HCT116 (cell line): ENCODE data around the gene KPRP. TPM values are rescaled to one million over a fixed set of nuclear protein-coding genes. Genes with fewer than 3 reads are reported as not detected.

Experiments used
- ATAC-seq: fragments of 200-7000 bp; cut with Tn5 transposase; 2 replicates; pipeline ENCODE4 v1.9.1; 2020; ENCODE audit warnings: mild to moderate bottlenecking, moderate library complexity
- BruUV-seq: library from RNA; stranded (reverse); fragments of 400-500 nt; replicated peaks from 2 replicates; lab custom pipeline; 2021; lab: Mats Ljungman, UMichigan
- CTCF ChIA-PET: fragments of 300-600 bp; sonication (Branson Sonifier 250); formaldehyde crosslinking; loops from one replicate; lab custom pipeline; 2021; ENCODE audit warnings: antibody characterized with exemption; lab: Charles Lee
- POLR2A ChIA-PET: fragments of 300-600, 350-600 bp; sonication (Branson Sonifier 250); formaldehyde crosslinking; loops from one replicate; lab custom pipeline; 2021; ENCODE audit warnings: antibody characterized with exemption; lab: Charles Lee
- RAD21 ChIA-PET, 2 experiments: fragments of 300-600 bp; sonication (Branson Sonifier 250); formaldehyde crosslinking; loops; one replicate each; lab custom pipeline; 2023; ENCODE audit warnings: low total read pairs in 2 of 2; ENCODE audit not compliant: uncharacterized antibody in 2 of 2, unreplicated experiment in 2 of 2, low non-redundant PET in 1 of 2; lab: Charles Lee
- DNase-seq: peaks from one replicate; pipeline ENCODE4 v3.0.0-alpha.2; 2010; ENCODE audit warnings: low read depth, low spot score
- H2AFZ ChIP-seq: fragments of 200-600 bp; shearing (Covaris generic), sonication (generic); 2 replicates; pipeline ENCODE4 v1.6.1; 2017; ENCODE audit warnings: low read depth, mixed run types, mixed read lengths, antibody characterized with exemption, low read length; ENCODE audit not compliant: poor library complexity, severe bottlenecking
- H3K27ac ChIP-seq: 2 replicates; pipeline ENCODE4 v1.5.1; 2012; ENCODE audit warnings: low read depth, low read length
- H3K27me3 ChIP-seq: fragments of 200-600 bp; sonication (generic); 2 replicates; pipeline ENCODE4 v1.6.1; 2016; ENCODE audit warnings: mixed run types, low read length, mixed read lengths; ENCODE audit not compliant: insufficient read depth
- H3K36me3 ChIP-seq, 2 experiments: fragments of 200-500 bp in 1 of 2; fragments of 200-600 bp in 1 of 2; sonication (Bioruptor generic) in 1 of 2; sonication (generic) in 1 of 2; 2 replicates each; pipeline versions ENCODE4 v1.5.1 to v1.6.1; 2014 to 2016; ENCODE audit warnings: low read length in 2 of 2, inconsistent platforms in 1 of 2, mixed read lengths in 1 of 2, mixed run types in 1 of 2; ENCODE audit not compliant: insufficient read depth in 2 of 2, control insufficient read depth in 1 of 2
- H3K4me1 ChIP-seq, 2 experiments: fragments of 200-600 bp in 1 of 2; sonication (generic) in 1 of 2; 2 replicates each; pipeline versions ENCODE4 v1.5.1 to v1.6.1; 2012 to 2017; ENCODE audit warnings: low read length in 2 of 2, inconsistent platforms in 1 of 2, mild to moderate bottlenecking in 1 of 2, mixed read lengths in 1 of 2, mixed run types in 1 of 2, moderate library complexity in 1 of 2; ENCODE audit not compliant: insufficient read depth in 2 of 2, control insufficient read depth in 1 of 2
- H3K4me2 ChIP-seq: fragments of 200-600 bp; sonication (generic); 2 replicates; pipeline ENCODE4 v1.6.1; 2017; ENCODE audit warnings: mixed run types, low read length, mixed read lengths
- H3K4me3 ChIP-seq, 2 experiments: fragments of 200-600 bp in 1 of 2; sonication (generic) in 1 of 2; replicated peaks in 1 of 2; 2 replicates each; pipeline ENCODE4 v1.5.1; 2011 to 2016; ENCODE audit warnings: low read length in 2 of 2, control low read depth in 1 of 2, low read depth in 1 of 2, mild to moderate bottlenecking in 1 of 2, mixed read lengths in 1 of 2, mixed run types in 1 of 2
- H3K79me2 ChIP-seq: fragments of 200-600 bp; sonication (generic); 2 replicates; pipeline ENCODE4 v1.6.1; 2017; ENCODE audit warnings: mild to moderate bottlenecking, mixed run types, low read length, moderate library complexity, mixed read lengths; ENCODE audit not compliant: insufficient read depth
- H3K9ac ChIP-seq: fragments of 200-600 bp; sonication (generic); 2 replicates; pipeline ENCODE4 v1.6.1; 2016; ENCODE audit warnings: low read length, mixed read lengths
- H3K9me2 ChIP-seq: fragments of 200-600 bp; sonication (generic), shearing (Covaris generic); 2 replicates; pipeline ENCODE4 v1.6.1; 2017; ENCODE audit warnings: mixed run types, mild to moderate bottlenecking, moderate library complexity; ENCODE audit not compliant: insufficient read depth
- H3K9me3 ChIP-seq, 2 experiments: fragments of 200-500 bp in 1 of 2; fragments of 200-600 bp in 1 of 2; sonication (Bioruptor generic) in 1 of 2; sonication (generic) in 1 of 2; 2 replicates each; pipeline ENCODE4 v1.6.1; 2014 to 2017; ENCODE audit warnings: low read length in 2 of 2, mixed read lengths in 2 of 2, inconsistent platforms in 1 of 2, low read depth in 1 of 2, mild to moderate bottlenecking in 1 of 2, mixed run types in 1 of 2, moderate library complexity in 1 of 2; ENCODE audit not compliant: control insufficient read depth in 1 of 2, insufficient read depth in 1 of 2
- H4K20me1 ChIP-seq: fragments of 200-600 bp; sonication (generic), shearing (Covaris generic); 2 replicates; pipeline ENCODE4 v1.6.1; 2017; ENCODE audit warnings: mixed run types, mild to moderate bottlenecking, moderate library complexity; ENCODE audit not compliant: insufficient read depth
- ATF3 ChIP-seq: IDR thresholded peaks from 2 replicates; pipeline ENCODE4 v1.6.1; 2012
- CBX3 ChIP-seq: IDR thresholded peaks from 2 replicates; pipeline ENCODE4 v1.6.1; 2012; ENCODE audit warnings: low read depth
- CEBPB ChIP-seq: IDR thresholded peaks from 2 replicates; pipeline ENCODE4 v1.6.1; 2012; ENCODE audit warnings: low read depth
- CTCF ChIP-seq, 3 experiments: fragments of 200-600 bp in 1 of 3; sonication (generic) in 1 of 3; IDR thresholded peaks in 2 of 3; conservative IDR thresholded peaks in 1 of 3; 2 replicates each; pipeline ENCODE4 v1.5.1; 2012 to 2017; ENCODE audit warnings: low read depth in 2 of 3, low read length in 2 of 3, antibody characterized with exemption in 1 of 3, borderline replicate concordance in 1 of 3, control low read depth in 1 of 3, mild to moderate bottlenecking in 1 of 3, mixed read lengths in 1 of 3, mixed run types in 1 of 3, moderate library complexity in 1 of 3; ENCODE audit not compliant: insufficient read depth in 1 of 3
- EGR1 ChIP-seq: IDR thresholded peaks from 2 replicates; pipeline ENCODE4 v1.6.1; 2012; ENCODE audit warnings: low read depth
- ELF1 ChIP-seq: IDR thresholded peaks from 2 replicates; pipeline ENCODE4 v1.6.1; 2012; ENCODE audit warnings: low read depth, borderline replicate concordance
- EZH2 ChIP-seq: fragments of 200-600 bp; sonication (generic); IDR thresholded peaks from 2 replicates; pipeline ENCODE4 v1.6.1; 2017; ENCODE audit warnings: antibody characterized with exemption, mixed run types
- FOSL1 ChIP-seq: IDR thresholded peaks from 2 replicates; pipeline ENCODE4 v1.6.1; 2012; ENCODE audit warnings: low read depth
- JUND ChIP-seq: IDR thresholded peaks from 2 replicates; pipeline ENCODE4 v1.6.1; 2012
- POLR2AphosphoS5 ChIP-seq: IDR thresholded peaks from 2 replicates; pipeline ENCODE4 v1.6.1; 2011; ENCODE audit warnings: mild to moderate bottlenecking, low read depth, low read length, moderate library complexity
- RAD21 ChIP-seq: IDR thresholded peaks from 2 replicates; pipeline ENCODE4 v1.6.1; 2012; ENCODE audit warnings: low read depth, mild to moderate bottlenecking
- REST ChIP-seq: IDR thresholded peaks from 2 replicates; pipeline ENCODE4 v1.6.1; 2012; ENCODE audit warnings: low read depth
- SRF ChIP-seq: IDR thresholded peaks from 2 replicates; pipeline ENCODE4 v1.6.1; 2012; ENCODE audit warnings: low read depth
- TCF7L2 ChIP-seq: IDR thresholded peaks from 2 replicates; pipeline ENCODE4 v1.7.0; 2011; ENCODE audit warnings: borderline replicate concordance, inconsistent platforms; ENCODE audit not compliant: insufficient read depth, insufficient read length; ENCODE audit errors: extremely low read depth
- YY1 ChIP-seq: IDR thresholded peaks from 2 replicates; pipeline ENCODE4 v1.6.1; 2011; ENCODE audit warnings: low read length, low read depth, moderate library complexity, mild to moderate bottlenecking; ENCODE audit not compliant: insufficient replicate concordance; ENCODE audit errors: extremely low read depth
- ZFX ChIP-seq: fragments of 450-650 bp; IDR thresholded peaks from 2 replicates; pipeline ENCODE4 v1.6.1; 2017
- ZNF274 ChIP-seq: fragments of 200-500 bp; sonication (Bioruptor generic); IDR thresholded peaks from 2 replicates; pipeline ENCODE4 v1.6.1; 2014; ENCODE audit warnings: mild to moderate bottlenecking, low read depth, low read length, inconsistent platforms
- intact Hi-C: fragments of 100-400 bp; cut with micrococcal nuclease; formaldehyde crosslinking; loops from 2 replicates; pipeline ENCODE4 v1.10.0; 2022
- total RNA-seq: library from RNA; stranded (reverse); gene quantifications from one replicate; pipeline ENCODE4 v1.2.1, GENCODE V29; 2021; ENCODE audit not compliant: unreplicated experiment
- TF ChIP-seq, protein P1 (sequence below): IDR thresholded peaks from 2 replicates; pipeline ENCODE4 v1.6.1; 2012
- TF ChIP-seq, protein P2 (sequence below): IDR thresholded peaks from 2 replicates; pipeline ENCODE4 v1.6.1; 2011; ENCODE audit warnings: mild to moderate bottlenecking, low read length, moderate library complexity; ENCODE audit not compliant: insufficient replicate concordance; ENCODE audit errors: extremely low read depth

KPRP gene
- total RNA-seq, 1 experiment from 2014 or later = not detected

- no peaks in the 10 kb centered on the region for H3K9me2 ChIP-seq
- TF ChIP-seq CBX3 = no peak
- no peak for TF ChIP-seq YY1
- TF ChIP-seq ZFX = no peak
- no peak for TF ChIP-seq ELF1
- TF ChIP-seq EGR1 = no peak
- TF ChIP-seq POLR2AphosphoS5 = no peak
- TF ChIP-seq CTCF (IDR thresholded peaks at IDR 0.05 in 2 of 3, conservative IDR thresholded peaks at IDR 0.05 in 1 of 3; ENCODE audit: borderline replicate concordance in 1 of 3, insufficient read depth in 1 of 3, low read depth in 2 of 3, low read length in 2 of 3) = no peak
- no peak for TF ChIP-seq ATF3
- TF ChIP-seq REST = no peak
- no peak for TF ChIP-seq RAD21
- TF ChIP-seq ZNF274 = no peak
- TF ChIP-seq TCF7L2 = no peak
- TF ChIP-seq, protein P1, sequence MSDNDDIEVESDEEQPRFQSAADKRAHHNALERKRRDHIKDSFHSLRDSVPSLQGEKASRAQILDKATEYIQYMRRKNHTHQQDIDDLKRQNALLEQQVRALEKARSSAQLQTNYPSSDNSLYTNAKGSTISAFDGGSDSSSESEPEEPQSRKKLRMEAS = no peak
- TF ChIP-seq JUND = no peak
- TF ChIP-seq, protein P2, sequence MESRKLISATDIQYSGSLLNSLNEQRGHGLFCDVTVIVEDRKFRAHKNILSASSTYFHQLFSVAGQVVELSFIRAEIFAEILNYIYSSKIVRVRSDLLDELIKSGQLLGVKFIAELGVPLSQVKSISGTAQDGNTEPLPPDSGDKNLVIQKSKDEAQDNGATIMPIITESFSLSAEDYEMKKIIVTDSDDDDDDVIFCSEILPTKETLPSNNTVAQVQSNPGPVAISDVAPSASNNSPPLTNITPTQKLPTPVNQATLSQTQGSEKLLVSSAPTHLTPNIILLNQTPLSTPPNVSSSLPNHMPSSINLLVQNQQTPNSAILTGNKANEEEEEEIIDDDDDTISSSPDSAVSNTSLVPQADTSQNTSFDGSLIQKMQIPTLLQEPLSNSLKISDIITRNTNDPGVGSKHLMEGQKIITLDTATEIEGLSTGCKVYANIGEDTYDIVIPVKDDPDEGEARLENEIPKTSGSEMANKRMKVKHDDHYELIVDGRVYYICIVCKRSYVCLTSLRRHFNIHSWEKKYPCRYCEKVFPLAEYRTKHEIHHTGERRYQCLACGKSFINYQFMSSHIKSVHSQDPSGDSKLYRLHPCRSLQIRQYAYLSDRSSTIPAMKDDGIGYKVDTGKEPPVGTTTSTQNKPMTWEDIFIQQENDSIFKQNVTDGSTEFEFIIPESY = no peak
- no peak for TF ChIP-seq SRF
- no peak for TF ChIP-seq EZH2
- TF ChIP-seq FOSL1 = no peak
- TF ChIP-seq CEBPB = no peak
- DNase-seq = no peak
- H4K20me1 ChIP-seq = no peaks in the 10 kb centered on the region
- POLR2A ChIA-PET = no interaction called here
- no peak overlapping the region for H3K4me3 ChIP-seq
- H3K27ac ChIP-seq = no peak overlapping the region
- H3K36me3 ChIP-seq = no peaks in the 10 kb centered on the region
- no peaks in the 10 kb centered on the region for H3K4me1 ChIP-seq
- H3K4me2 ChIP-seq = no peak overlapping the region
- H3K27me3 ChIP-seq = peaks cover 45% of the 10 kb centered on the region
- no peaks in the 10 kb centered on the region for H3K9me3 ChIP-seq
- H2AFZ ChIP-seq = no peak overlapping the region
- no peak for ATAC-seq
- no peak overlapping the region for H3K9ac ChIP-seq
- no TSS peak for BruUV-seq
- no peaks in the 10 kb centered on the region for H3K79me2 ChIP-seq
- RAD21 ChIA-PET = no interaction called here
- CTCF ChIA-PET = no interaction called here
- intact Hi-C loops = no loop called here
These were observed 19.8 kb upstream of the KPRP start for GRCh38 chr1:152737997-152738396.
